H1 (cell line): ENCODE data around the gene SH3RF3. TPM values are rescaled to one million over a fixed set of nuclear protein-coding genes. Genes with fewer than 3 reads are reported as not detected.

Experiments
- CTCF ChIA-PET: fragments of 300-600 bp; sonication (Branson Sonifier 250); formaldehyde crosslinking; loops from one replicate; lab custom pipeline; 2021; ENCODE audit not compliant: partially characterized antibody; lab: Charles Lee
- POLR2A ChIA-PET: fragments of 300-600 bp; sonication (Branson Sonifier 250); formaldehyde crosslinking; loops from one replicate; lab custom pipeline; 2021; ENCODE audit warnings: inconsistent platforms; ENCODE audit not compliant: partially characterized antibody; lab: Charles Lee
- DNase-seq, 2 experiments: peaks; one replicate each; pipeline versions ENCODE4 v3.0.0 to v3.0.0-alpha.2; 2010 to 2022; ENCODE audit warnings: low spot score in 2 of 2, low read depth in 1 of 2, mixed read lengths in 1 of 2
- FAIRE-seq: peaks from 2 replicates; lab custom pipeline; 2011; peaks lifted over from hg19 to GRCh38; lab: Jason Lieb, UNC
- H2AFZ ChIP-seq: 2 replicates; pipeline ENCODE4 v1.8.1; 2012; ENCODE audit warnings: low read length, inconsistent platforms
- H2AK5ac ChIP-seq: 2 replicates; pipeline ENCODE4 v1.6.1; 2013; ENCODE audit warnings: low read depth, low read length
- H2BK120ac ChIP-seq: replicated peaks from 2 replicates; pipeline ENCODE3; 2013; ENCODE audit warnings: low read depth, low read length, inconsistent platforms
- H2BK12ac ChIP-seq: 2 replicates; pipeline ENCODE4 v1.6.1; 2013; ENCODE audit warnings: low read depth, low read length
- H2BK15ac ChIP-seq: 2 replicates; pipeline ENCODE4 v1.6.1; 2013; ENCODE audit warnings: low read length
- H2BK20ac ChIP-seq: 2 replicates; pipeline ENCODE4 v1.6.1; 2013; ENCODE audit warnings: low read length
- H2BK5ac ChIP-seq: 2 replicates; pipeline ENCODE4 v1.6.1; 2013; ENCODE audit warnings: low read depth, low read length
- H3K14ac ChIP-seq: 2 replicates; pipeline ENCODE4 v1.6.1; 2013; ENCODE audit warnings: inconsistent platforms; ENCODE audit not compliant: insufficient read length
- H3K18ac ChIP-seq: 2 replicates; pipeline ENCODE4 v1.6.1; 2013; ENCODE audit warnings: low read length; ENCODE audit errors: extremely low read depth
- H3K23ac ChIP-seq: 2 replicates; pipeline ENCODE4 v1.6.1; 2013; ENCODE audit warnings: inconsistent platforms; ENCODE audit not compliant: insufficient read length
- H3K23me2 ChIP-seq: 2 replicates; pipeline ENCODE4 v1.6.1; 2013; ENCODE audit warnings: low read depth, low read length
- H3K27ac ChIP-seq: 2 replicates; pipeline ENCODE4 v1.6.1; 2011; ENCODE audit warnings: low read depth, low read length, inconsistent platforms
- H3K27me3 ChIP-seq, 4 experiments: replicated peaks in 1 of 4; 1 replicate in 1 of 4; 2 replicates in 3 of 4; pipeline versions ENCODE4 v1.6.1 to v1.8.1; 2011 to 2013; ENCODE audit warnings: low read length in 3 of 4, mild to moderate bottlenecking in 3 of 4, inconsistent platforms in 2 of 4, mixed read lengths in 2 of 4, moderate library complexity in 1 of 4; ENCODE audit not compliant: control insufficient read depth in 3 of 4, insufficient read depth in 3 of 4; ENCODE audit errors: extremely low read depth in 1 of 4
- H3K36me3 ChIP-seq, 4 experiments: 2 replicates each; pipeline versions ENCODE4 v1.6.1 to v1.8.1; 2011 to 2013; ENCODE audit warnings: mild to moderate bottlenecking in 4 of 4, low read length in 3 of 4, moderate library complexity in 2 of 4, control low read depth in 1 of 4, inconsistent platforms in 1 of 4; ENCODE audit not compliant: insufficient read depth in 4 of 4, control insufficient read depth in 2 of 4
- H3K4ac ChIP-seq: replicated peaks from 2 replicates; pipeline ENCODE3; 2013; ENCODE audit warnings: low read length, low read depth, mixed read lengths, inconsistent platforms; ENCODE audit not compliant: insufficient read length
- H3K4me1 ChIP-seq, 4 experiments: replicated peaks in 1 of 4; 1 replicate in 1 of 4; 2 replicates in 3 of 4; pipeline versions ENCODE4 v1.6.1 to v1.8.1; 2011 to 2013; ENCODE audit warnings: low read length in 3 of 4, inconsistent platforms in 2 of 4, mixed read lengths in 1 of 4; ENCODE audit not compliant: insufficient read depth in 4 of 4, control insufficient read depth in 3 of 4
- H3K4me2 ChIP-seq, 2 experiments: 2 replicates each; pipeline versions ENCODE4 v1.6.1 to v1.8.1; 2011 to 2013; ENCODE audit warnings: low read depth in 2 of 2, low read length in 2 of 2, control low read depth in 1 of 2, inconsistent platforms in 1 of 2, mild to moderate bottlenecking in 1 of 2; ENCODE audit not compliant: insufficient read depth in 1 of 2
- H3K4me3 ChIP-seq, 4 experiments: fragments of 200-600, 300-600 bp in 1 of 4; sonication (generic), shearing (Covaris generic), sonication (Bioruptor Twin) in 1 of 4; 2 replicates each; pipeline versions ENCODE4 v1.5.1 to v1.8.1; 2011 to 2016; ENCODE audit warnings: low read length in 4 of 4, low read depth in 3 of 4, control low read depth in 2 of 4, inconsistent platforms in 2 of 4, mild to moderate bottlenecking in 2 of 4, mixed read lengths in 1 of 4, moderate library complexity in 1 of 4; ENCODE audit not compliant: insufficient read depth in 2 of 4; ENCODE audit errors: extremely low read depth in 1 of 4
- H3K56ac ChIP-seq: replicated peaks from 2 replicates; pipeline ENCODE3; 2013; ENCODE audit warnings: low read depth, mild to moderate bottlenecking, mixed read lengths, low read length, inconsistent platforms; ENCODE audit not compliant: insufficient read length
- H3K79me1 ChIP-seq: 2 replicates; pipeline ENCODE4 v1.6.1; 2013; ENCODE audit warnings: low read depth, low read length, control low read depth
- H3K79me2 ChIP-seq, 2 experiments: 2 replicates each; pipeline versions ENCODE4 v1.6.1 to v1.8.1; 2012 to 2013; ENCODE audit warnings: low read length in 2 of 2, mild to moderate bottlenecking in 2 of 2, inconsistent platforms in 1 of 2; ENCODE audit not compliant: insufficient read depth in 2 of 2, control insufficient read depth in 1 of 2
- H3K9ac ChIP-seq, 4 experiments: replicated peaks in 1 of 4; 1 replicate in 1 of 4; 2 replicates in 3 of 4; pipeline versions ENCODE4 v1.6.1 to v1.8.1; 2011 to 2013; ENCODE audit warnings: low read depth in 3 of 4, low read length in 3 of 4, control low read depth in 2 of 4, mild to moderate bottlenecking in 2 of 4, moderate library complexity in 2 of 4, inconsistent platforms in 1 of 4; ENCODE audit errors: extremely low read depth in 1 of 4
- H3K9me3 ChIP-seq, 2 experiments: 2 replicates each; pipeline versions ENCODE4 v1.6.1 to v1.8.1; 2012 to 2013; ENCODE audit warnings: mild to moderate bottlenecking in 2 of 2, moderate library complexity in 2 of 2, control low read depth in 1 of 2, inconsistent platforms in 1 of 2, low read depth in 1 of 2, low read length in 1 of 2, mixed read lengths in 1 of 2; ENCODE audit not compliant: insufficient read depth in 2 of 2
- H4K20me1 ChIP-seq, 2 experiments: replicated peaks in 1 of 2; 2 replicates each; pipeline versions ENCODE3 to v1.8.1; 2011 to 2013; ENCODE audit warnings: inconsistent platforms in 2 of 2, low read length in 2 of 2, mild to moderate bottlenecking in 1 of 2; ENCODE audit not compliant: insufficient read depth in 2 of 2, control insufficient read depth in 1 of 2
- H4K5ac ChIP-seq: 2 replicates; pipeline ENCODE4 v1.6.1; 2013; ENCODE audit warnings: low read length, low read depth, mixed read lengths, inconsistent platforms; ENCODE audit not compliant: insufficient read length
- H4K8ac ChIP-seq: 2 replicates; pipeline ENCODE4 v1.8.0; 2013; ENCODE audit warnings: mild to moderate bottlenecking, moderate library complexity, low read length, inconsistent platforms; ENCODE audit not compliant: insufficient read depth; ENCODE audit errors: extremely low read depth
- H4K91ac ChIP-seq: replicated peaks from 2 replicates; pipeline ENCODE3; 2013; ENCODE audit warnings: low read length, mixed read lengths, inconsistent platforms; ENCODE audit not compliant: insufficient read length
- BRCA1 ChIP-seq: IDR thresholded peaks from 2 replicates; pipeline ENCODE4 v1.6.1; 2012; ENCODE audit warnings: low read depth, low read length, improper control_type of control experiment
- RNF2 ChIP-seq: fragments of 200-900, 300-1000 bp; sonication (generic); IDR thresholded peaks from 2 replicates; pipeline ENCODE4 v1.7.1; 2016; ENCODE audit warnings: borderline replicate concordance, low read depth, mild to moderate bottlenecking, antibody characterized with exemption, low read length; ENCODE audit not compliant: poor library complexity, severe bottlenecking; ENCODE audit errors: missing control alignments
- whole genome bisulfite sequencing, 2 experiments: shearing (Covaris generic) in 1 of 2; methylation state at CpG; one replicate each; pipeline versions ENCODE4 v1.1.6 to v1.1.7; 2013 to 2015; ENCODE audit warnings: low lambda C conversion rate in 2 of 2, mixed read lengths in 2 of 2, inconsistent platforms in 1 of 2, low coverage in 1 of 2, missing lambda C conversion rate in 1 of 2; ENCODE audit not compliant: insufficient replicate concordance in 2 of 2, insufficient coverage in 1 of 2, insufficient read length in 1 of 2; ENCODE audit errors: extremely low coverage in 1 of 2, missing lambda C conversion rate in 1 of 2; 5-methylcytosine and 5-hydroxymethylcytosine counted together
- polyA plus RNA-seq, 7 experiments: library from polyadenylated mRNA; depleted of rRNA in 3 of 7; stranded (reverse) in 5 of 7; unstranded in 2 of 7; fragments of >200 nt in 5 of 7; fragments of 200-250 nt in 2 of 7; gene quantifications; 1 replicate in 5 of 7; 2 replicates in 1 of 7; 4 replicates in 1 of 7; pipeline versions ENCODE4 v1.2.1 to v1.2.3, GENCODE V29; 2011 to 2013; ENCODE audit warnings: missing spikeins in 2 of 7, mixed read lengths in 2 of 7
- total RNA-seq: library from RNA; stranded (reverse); fragmentation: NEBNext Ultra II Directional; extraction: Animal tissue kit (Norgen Biotek cat#: 25700); gene quantifications from 2 replicates; pipeline ENCODE4 v1.2.1, GENCODE V29; 2021
- TF ChIP-seq, protein P1 (sequence below): IDR thresholded peaks from 2 replicates; pipeline ENCODE4 v1.6.1; 2011; ENCODE audit warnings: low read depth, mild to moderate bottlenecking, low read length; ENCODE audit not compliant: insufficient read depth

SH3RF3 gene
- total and polyA plus RNA-seq, 2 of the 8 experiments (the other 6 are each of a cell fraction or from before 2014, with no cell fraction given) = 0.11 to 0.65 TPM

DNA sequence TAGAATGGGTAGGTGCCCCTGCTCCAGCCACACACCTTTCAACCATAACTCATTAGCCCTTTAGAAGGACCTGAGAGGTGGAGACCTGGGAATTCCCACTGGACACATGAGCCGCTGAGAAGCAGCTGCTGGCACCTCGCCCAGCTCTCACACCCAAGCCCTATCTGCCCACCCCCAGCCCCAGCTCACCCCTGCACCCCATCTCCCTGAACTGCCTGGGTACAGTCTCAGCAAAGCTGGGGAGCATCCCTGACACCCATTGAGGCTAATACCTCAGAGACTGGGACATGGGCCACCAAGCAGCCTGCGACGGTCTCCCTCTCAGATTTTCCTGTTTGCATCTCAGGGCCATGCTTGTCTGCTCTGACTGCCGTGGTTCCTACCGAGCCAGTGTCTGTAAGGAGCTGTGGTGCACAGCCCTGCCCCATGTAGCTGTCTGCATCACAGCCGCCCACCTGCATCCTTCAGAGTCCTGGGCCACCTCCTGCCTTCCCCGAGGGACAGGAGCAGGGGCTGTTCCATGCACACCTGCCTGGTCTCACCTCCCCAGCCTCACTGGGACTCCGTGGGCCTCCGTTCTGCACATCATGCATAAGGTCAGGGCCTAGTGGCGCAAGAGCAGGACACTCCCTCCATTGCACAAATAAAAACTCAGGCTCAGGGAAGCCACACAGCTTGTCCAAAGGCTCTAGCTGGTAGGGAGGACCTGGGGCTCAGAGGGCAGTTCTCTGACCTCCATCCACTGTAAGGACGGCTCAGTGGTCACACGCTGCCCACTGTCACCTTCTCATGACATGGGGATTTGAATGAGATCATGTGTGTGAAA lies 394.7 kb downstream of the SH3RF3 start:
- Histone ChIP-seq H3K4ac (no peak overlapping the region), H4K5ac (no peak overlapping the region), H3K4me1 (no peaks in the 10 kb centered on the region), H2AFZ (no peak overlapping the region), H3K56ac (no peak overlapping the region), H3K9me3 (no peaks in the 10 kb centered on the region), H3K27me3 (no peaks in the 10 kb centered on the region), H2BK5ac (no peak overlapping the region), H3K36me3 (no peaks in the 10 kb centered on the region), H3K14ac (no peak overlapping the region), H2AK5ac (no peak overlapping the region), H3K23ac (no peak overlapping the region), H3K23me2 (peaks cover 2% of the 10 kb centered on the region; the same call in 1 of the 2 replicates), H3K9ac (no peak overlapping the region), H3K79me1 (no peaks in the 10 kb centered on the region), H2BK120ac (no peak overlapping the region), H4K8ac (no peak overlapping the region; the same call in 1 of the 2 replicates), H2BK20ac (no peak overlapping the region), H3K4me3 (no peak overlapping the region), H4K91ac (no peak overlapping the region), H3K27ac (no peak overlapping the region), H3K79me2 (no peaks in the 10 kb centered on the region), H3K4me2 (no peak overlapping the region), H2BK12ac (no peak overlapping the region), H3K18ac (no peak overlapping the region), H4K20me1 (no peaks in the 10 kb centered on the region), H2BK15ac (no peak overlapping the region)
- no peak for FAIRE-seq
- ChIA-PET CTCF (interaction anchor here (1.0 to 4.6 kb wide), 4 partner anchors 8 to 22 kb away, joined by 4 to 26 read pairs (median 10); no protein-coding TSS in a partner anchor), POLR2A (no interaction called here)
- DNase-seq = no peak
- WGBS, 2 experiments = 92% methylated on average over 12 of the region's 13 CpGs; no CpG with 5 or more reads in 1 of the 2 experiments
- TF ChIP-seq, protein P1, sequence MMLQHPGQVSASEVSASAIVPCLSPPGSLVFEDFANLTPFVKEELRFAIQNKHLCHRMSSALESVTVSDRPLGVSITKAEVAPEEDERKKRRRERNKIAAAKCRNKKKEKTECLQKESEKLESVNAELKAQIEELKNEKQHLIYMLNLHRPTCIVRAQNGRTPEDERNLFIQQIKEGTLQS = no peak
- TF ChIP-seq RNF2 = no peak
- no peak for TF ChIP-seq BRCA1
